Measurements from ENCODE around the gene TTLL9.

- TF ChIP-seq CTCF (IDR thresholded peaks at IDR 0.05) (no peak), POLR2A (IDR thresholded peaks at IDR 0.05) (no peak)
These were observed 92.3 kb downstream of the TTLL9 start for GRCh38 chr20:31962761-31963160.
